NCI-H774 (cell line): ENCODE measurements around the gene ATF4.
A peak's percentile ranks its signal among the peaks of the same experiment; 100 is the strongest.
"Not testable (repeated sequence)": the region's sequence is repeated elsewhere in the genome, so short reads cannot be mapped to it uniquely, and the experiment has no call there.

Experiments
- DNase-seq: peaks from one replicate; lab custom pipeline; 2025; lab: John Stamatoyannopoulos, UW

Gene ATF4

DNA sequence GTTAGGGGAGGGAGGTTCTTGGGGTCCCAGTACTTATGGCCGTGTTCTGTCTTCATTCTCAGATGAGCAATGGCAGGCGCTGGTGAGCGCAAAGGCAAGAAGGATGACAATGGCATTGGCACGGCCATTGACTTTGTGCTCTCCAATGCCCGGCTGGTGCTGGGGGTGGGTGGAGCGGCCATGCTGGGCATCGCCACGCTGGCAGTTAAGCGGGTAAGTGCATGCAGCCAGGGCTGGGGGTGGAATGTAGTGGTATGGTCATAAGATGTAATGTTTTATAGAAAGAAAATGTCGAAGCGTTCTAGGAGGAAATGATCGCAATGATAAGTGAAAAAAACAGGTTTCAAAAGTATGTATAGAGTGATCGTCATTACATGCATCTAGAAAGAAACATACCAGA, 9.1 kb upstream of the ATF4 start:
- no peak for DNase-seq

DNA sequence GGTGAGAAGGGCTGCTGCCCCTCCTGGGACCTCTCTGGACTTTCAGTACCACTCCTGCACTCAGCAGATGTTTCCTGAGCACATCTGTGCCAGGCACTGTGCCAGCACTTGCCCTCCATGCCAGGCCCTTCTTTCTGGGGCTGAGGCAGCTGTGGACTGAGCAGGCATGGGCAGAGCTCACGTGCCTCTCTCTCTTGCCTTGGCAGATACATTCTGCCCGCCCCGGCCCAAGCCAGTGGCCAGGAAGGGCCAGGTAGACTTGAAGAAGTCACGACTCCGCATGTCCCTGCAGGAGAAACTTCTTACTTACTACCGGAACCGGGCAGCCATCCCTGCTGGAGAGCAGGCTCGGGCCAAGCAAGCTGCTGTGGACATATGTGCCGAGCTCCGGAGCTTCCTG, 8.3 kb upstream of the ATF4 start:
- DNase-seq = no peak

DNA sequence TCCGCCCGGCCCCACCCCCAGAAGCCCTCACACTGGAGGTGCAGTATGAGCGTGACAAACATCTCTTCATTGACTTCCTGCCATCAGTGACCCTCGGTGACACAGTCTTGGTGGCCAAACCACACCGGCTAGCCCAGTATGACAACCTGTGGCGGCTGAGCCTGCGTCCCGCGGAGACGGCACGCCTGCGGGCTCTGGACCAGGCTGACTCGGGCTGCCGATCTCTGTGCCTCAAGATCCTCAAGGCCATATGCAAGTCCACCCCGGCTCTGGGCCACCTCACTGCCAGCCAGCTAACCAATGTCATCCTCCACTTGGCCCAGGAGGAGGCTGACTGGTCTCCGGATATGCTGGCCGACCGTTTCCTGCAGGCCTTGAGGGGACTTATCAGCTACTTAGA, 6.6 kb upstream of the ATF4 start:
- no peak for DNase-seq

DNA sequence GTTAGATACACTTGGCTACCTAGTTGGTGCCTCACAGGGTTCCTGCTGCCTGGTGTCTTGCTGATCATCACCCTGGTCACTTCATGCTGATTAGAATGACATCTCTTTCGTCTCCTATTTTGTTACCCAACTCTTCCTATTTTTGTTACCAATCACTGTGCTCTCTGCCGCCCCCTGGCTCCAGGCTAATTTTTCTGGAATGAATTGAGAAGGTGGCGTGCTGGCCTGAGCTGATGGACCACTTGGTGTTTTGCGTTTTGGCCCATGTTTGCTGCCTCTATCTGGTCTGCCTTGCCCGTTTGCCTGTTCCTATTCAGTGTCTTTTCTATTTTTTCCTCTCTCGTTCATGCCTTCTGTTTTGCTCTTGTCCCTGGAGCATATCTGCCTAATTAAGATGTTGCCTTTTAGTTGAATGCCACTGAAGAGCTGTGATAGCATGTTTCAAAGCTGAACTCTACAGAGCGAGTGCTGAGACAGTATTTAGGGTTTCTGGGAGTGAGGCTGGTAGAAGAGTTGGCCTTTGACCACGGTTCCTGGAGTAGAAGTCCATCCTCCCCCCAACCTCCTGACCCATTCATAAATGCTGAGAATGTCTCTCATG, 5.9 kb upstream of the ATF4 start:
- no peak for DNase-seq

DNA sequence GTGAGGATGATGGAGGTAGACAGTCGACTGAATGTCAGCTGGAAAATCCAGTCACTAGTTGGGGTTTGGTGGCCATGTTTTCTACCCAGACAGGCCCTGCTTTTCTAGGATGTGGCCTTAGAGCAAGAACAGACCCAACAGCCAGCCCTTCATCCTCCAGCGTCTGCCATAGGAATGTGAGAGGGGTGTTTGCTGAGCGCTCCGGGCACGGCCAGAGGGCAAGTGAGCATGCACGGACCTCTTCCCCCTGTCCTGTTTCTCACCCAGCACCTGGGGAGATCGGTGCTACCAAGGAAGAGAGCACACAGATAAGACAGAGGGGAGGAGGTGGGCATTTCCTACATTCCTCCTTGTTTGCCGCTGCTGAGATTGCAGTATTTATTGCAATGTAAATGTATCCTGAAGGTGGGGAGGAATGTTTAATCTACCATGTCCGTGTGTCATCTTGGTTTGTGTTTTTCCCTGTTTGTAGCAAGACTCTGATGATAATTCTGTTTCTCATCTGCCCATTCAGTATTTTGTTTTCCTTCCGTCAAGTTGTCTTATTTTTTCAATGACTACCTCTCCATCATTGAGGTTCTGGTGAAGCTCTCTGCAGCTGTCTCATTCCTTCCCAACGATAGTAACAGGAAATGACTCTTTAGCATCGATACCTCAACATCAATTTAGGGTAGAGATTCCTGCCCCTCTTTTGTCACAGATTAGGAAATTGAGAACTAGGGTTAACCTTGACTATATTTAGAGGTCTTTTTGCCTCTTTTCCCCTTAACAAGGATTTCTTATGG, 4.9 kb upstream of the ATF4 start:
- DNase-seq = no peak

DNA sequence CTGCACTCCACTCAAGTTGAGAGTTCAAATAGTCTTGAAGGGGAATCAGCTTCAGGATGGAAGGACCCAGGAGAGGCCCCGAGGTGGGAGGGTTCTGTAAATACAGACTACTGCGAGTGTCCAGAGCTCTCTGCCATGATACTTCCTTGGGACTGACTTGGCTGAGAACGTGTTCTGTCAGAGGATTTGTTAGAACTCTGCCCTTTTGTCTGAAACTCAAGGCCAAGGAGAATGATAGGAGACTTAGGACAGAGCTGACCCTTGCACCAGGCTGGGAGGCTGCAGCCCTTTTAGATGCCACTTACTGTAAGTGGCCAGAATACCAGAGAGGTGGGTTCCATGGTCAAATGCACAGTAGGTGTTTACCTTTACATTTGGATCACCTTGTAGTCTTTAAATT, 2.9 kb upstream of the ATF4 start:
- no peak for DNase-seq

DNA sequence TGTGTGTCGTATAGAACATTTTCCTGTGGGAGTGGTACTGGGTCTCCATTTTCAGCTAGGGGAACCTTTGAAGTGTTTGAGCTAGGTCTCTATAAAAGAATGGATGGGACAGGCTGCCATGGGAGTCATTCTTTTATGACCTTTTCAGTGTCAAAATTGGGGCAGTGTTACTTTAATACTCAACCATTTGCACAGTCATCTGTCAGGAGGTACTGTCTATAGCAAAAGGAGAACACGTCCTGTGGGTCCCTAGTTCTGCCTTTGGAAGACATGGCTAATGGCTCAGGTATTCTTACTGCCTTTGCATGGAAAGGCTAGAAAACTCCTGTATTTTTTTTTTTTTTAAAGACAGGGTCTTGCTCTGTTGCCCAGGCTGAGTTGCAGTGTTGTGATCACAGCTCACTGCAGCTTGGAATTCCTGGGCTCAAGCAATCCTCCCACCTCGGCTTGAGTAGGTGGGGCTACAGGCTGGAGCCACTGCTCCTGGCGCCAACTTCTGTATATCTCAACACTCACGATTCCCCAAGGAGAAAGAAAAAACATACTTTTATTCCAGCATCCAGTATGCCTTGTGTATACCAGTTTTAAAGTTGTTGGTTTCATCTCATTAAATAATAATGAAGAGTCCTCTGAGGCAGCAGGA, 2.1 kb upstream of the ATF4 start:
- DNase-seq = no peak

DNA sequence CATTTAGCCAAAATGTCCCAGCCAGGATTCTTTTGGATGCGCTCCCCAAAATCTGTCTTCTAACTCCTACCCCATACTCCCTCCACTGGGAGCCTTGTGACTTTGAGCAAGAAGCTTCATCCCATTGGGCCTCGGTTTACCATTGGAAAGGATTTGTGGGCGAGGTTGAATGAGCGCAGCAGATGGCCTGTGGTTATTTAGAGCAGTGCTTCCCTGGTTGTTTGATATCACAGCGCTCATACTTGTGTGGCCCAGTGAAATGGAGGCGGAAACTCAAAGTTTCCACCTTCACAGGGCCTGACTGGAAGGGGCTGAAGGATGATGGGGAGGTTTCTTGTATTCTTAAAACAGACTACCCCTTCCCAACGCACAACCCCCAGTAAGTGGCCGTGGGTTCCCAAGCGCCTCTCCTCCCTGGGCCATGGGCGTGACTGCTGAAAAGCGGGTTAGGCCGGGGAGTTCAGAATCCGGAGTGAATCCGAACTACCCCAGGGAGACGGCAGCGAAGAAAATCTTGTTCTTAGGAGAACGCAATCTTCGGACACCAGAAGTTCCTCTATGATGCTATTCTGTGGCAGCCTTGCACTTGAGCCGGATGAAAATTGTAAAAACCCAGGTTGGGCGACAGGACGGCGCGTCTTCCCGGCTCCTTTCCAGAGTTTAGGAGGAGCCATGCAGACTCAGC, 1.2 kb upstream of the ATF4 start:
- DNase-seq = no peak

DNA sequence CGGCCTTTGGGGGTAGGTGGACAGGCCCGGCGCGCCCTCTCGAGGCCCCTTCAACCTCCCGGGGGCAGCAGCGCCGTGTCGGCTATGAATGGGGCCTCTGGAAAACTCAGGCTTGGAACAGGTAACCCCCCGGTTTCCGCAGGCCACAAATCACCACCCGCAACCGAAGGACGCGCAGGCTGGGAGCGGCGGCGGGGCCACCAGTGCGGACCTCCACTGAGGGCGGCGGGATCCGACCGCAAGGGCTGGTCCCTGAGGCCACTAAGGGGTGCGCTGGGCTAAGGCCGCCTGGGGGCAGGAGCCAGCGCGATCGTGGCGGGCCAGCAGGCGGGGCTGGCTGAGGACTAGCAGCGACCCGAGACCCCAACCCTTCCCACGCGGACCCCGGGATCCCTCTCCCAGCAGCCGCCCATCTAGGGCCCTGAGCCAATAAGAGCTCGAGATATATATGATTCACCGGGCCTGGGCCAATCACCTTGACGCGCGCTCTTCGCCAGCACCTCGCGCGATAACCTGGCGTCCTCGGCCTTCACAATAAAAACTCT, 609 bp upstream of the ATF4 start:
- DNase-seq = peak; percentile 94

DNA sequence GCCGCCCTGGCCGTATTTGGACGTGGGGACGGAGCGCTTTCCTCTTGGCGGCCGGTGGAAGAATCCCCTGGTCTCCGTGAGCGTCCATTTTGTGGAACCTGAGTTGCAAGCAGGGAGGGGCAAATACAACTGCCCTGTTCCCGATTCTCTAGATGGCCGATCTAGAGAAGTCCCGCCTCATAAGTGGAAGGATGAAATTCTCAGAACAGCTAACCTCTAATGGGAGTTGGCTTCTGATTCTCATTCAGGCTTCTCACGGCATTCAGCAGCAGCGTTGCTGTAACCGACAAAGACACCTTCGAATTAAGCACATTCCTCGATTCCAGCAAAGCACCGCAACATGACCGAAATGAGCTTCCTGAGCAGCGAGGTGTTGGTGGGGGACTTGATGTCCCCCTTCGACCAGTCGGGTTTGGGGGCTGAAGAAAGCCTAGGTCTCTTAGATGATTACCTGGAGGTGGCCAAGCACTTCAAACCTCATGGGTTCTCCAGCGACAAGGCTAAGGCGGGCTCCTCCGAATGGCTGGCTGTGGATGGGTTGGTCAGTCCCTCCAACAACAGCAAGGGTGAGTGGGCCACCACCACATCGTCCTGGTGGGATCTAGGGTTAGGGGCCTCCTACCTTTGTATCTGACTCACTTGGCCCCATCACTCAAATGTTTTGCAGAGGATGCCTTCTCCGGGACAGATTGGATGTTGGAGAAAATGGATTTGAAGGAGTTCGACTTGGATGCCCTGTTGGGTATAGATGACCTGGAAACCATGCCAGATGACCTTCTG, 934 bp downstream of the ATF4 start:
- DNase-seq = not testable (repeated sequence)

DNA sequence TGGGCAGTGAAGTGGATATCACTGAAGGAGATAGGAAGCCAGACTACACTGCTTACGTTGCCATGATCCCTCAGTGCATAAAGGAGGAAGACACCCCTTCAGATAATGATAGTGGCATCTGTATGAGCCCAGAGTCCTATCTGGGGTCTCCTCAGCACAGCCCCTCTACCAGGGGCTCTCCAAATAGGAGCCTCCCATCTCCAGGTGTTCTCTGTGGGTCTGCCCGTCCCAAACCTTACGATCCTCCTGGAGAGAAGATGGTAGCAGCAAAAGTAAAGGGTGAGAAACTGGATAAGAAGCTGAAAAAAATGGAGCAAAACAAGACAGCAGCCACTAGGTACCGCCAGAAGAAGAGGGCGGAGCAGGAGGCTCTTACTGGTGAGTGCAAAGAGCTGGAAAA, 1.7 kb downstream of the ATF4 start:
- not testable (repeated sequence) for DNase-seq

DNA sequence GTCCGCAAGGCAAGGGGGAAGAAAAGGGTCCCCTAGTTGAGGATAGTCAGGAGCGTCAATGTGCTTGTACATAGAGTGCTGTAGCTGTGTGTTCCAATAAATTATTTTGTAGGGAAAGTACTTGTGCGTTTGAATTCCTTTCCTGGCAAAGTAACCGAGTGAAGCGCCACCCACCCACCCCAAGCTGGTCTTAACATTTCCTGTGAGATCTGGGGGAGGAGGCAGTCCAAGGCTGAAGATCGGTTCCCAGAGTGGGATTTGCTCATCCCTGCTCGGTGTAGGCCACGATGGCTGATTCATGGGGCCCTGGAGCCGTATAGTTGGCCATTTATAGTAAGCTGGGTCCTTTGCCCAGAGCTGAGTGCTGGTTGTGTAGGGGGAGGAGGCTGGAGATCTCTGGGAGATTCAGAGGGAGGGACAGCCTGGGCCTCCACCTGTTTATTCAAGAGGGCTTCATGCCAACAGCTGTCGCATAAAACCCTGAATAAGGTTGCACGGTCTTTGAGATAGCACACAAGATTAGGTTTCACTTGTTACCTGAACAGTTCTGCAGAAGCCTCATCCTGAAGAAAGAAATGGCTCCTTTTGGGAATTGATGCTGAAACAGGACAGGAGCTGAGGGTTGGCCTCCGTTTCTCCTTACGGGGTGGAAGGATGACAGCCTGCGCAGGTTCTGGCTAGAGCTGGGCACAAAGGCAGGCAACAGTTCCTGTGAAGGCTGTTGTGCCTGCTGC, 2.4 kb downstream of the ATF4 start:
- DNase-seq = no peak

DNA sequence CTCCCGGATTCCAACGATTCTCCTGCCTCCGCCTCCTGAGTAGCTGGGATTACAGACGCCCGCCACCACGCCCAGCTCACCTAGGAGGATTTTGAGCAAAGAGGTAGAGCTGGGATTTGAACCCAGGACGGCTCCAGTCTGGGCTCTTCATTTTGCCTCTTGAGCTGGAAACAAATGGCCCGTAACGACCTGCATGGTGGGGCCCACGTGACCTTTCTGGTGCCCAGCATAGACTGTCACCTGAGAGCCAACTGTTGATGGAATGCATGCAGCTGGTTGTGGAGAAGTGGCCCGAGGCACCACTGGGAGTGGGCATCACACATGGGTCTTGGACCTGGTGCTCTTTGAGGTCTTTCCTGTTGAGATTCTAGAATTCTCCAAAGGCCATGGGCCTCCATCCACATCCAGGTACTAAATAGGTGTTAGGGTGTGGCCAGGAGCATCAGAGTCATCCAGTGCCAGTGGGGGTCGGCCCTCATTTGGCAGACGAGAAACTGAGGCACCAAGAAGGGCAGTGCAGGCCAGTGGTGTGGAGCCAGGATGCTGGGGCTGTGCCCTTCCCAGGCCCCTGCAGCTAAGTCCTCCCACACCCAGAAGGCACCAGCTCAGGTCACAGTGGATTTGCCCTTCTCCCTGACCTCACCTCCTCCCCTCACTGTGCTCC, 3.9 kb downstream of the ATF4 start:
- DNase-seq = no peak

DNA sequence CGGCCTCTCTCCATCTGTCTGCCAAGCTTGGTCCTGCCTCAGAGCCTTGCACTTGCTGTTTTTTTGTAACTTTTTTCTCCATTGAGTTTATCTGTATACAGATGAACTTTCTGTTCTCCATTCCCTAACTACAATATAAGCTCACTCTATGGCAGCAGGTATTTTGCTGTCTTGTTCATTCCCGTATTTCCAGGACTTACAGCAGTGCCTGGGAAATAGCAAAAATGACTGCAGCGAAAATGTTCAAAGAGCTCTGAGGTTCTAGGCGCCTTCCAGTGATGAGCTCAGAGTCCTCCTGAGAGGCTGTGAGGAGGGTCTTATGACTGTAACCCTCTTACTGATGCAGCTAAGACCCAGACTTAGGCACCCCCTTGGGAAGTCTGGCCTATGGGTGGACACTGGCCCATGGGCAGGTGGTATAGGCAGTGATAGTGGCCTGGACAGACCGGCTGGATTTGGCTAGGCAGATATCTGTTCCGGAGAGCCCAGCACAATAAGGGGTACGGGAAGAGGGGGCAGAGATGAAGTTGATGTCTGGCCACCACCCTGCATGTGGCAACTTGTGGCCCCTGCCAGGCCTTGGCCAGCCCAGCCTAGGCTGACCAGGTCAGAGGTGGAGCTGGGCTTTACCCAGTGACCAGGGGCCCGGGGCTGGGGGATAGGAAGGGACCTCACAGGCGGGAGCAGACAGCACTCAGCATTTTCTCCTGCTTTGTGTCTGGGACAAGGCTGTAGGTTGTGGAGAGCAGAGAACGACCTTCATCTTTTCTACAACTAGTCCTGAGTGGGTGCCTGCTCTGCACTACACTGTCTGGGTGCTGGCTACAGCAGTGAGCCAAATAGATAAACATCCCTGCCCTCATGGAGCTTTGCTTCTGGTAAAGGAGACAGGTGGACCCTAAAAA, 4.6 kb downstream of the ATF4 start:
- no peak for DNase-seq

DNA sequence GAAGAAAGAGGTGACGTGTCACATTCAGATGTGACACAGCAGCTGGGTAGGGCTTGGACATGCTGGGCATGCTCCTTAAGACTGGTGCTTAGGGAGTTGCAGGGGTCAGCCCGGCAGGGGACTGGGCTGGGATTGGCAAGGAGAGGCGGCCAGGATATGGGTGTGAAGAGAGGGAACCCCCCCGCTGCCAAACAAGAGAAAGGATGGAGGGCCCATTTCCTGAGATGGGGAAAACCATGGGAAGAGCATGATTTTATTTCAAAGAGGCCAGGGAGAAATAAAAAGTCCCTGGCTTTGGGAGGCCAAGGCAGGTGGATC, 5.3 kb downstream of the ATF4 start:
- DNase-seq = no peak

DNA sequence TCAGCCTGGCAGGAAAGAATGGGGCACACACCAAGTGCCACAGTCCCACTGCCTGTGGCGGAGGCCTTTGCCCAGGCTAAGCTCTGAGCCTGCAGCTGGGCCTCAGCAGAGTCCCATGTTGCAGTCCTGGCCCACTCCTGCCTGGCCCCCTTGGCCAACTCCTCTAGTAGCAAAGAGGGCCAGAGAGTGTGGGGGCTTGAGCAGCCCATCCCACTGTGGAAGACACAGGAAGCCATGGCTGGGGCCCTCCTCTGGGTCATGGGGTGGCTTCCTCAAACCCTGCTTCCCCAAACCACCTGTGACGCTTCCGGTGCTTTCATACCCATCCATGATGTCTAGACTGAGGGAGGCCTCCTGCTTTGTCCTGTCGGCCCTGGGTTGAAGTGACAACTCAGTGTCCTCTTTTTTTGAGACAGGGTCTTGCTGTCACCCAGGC, 6.4 kb downstream of the ATF4 start:
- DNase-seq = no peak

DNA sequence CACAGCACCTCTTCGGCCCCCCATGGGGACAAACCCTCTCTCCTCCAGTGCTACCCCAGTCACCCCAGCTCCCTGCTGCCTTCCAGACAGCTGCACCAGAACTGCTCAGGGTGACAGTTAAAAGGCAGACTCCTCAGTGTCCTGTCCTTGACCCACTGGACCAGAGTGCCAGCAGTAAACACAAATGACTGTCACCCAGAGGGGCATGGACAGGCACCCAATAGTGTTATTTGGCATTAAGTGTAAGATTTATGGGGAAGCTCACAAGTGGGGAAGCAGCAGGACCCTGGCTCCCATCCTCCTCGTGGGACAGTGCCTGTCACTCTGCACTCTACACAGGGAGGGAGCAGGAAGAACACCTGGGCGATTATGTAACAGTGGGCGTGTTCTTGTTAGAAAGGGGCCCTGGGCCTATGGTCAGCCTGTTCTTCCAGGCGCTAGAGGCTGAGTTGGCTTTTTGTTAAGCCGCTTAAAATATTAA, 7.2 kb downstream of the ATF4 start:
- DNase-seq = no peak

DNA sequence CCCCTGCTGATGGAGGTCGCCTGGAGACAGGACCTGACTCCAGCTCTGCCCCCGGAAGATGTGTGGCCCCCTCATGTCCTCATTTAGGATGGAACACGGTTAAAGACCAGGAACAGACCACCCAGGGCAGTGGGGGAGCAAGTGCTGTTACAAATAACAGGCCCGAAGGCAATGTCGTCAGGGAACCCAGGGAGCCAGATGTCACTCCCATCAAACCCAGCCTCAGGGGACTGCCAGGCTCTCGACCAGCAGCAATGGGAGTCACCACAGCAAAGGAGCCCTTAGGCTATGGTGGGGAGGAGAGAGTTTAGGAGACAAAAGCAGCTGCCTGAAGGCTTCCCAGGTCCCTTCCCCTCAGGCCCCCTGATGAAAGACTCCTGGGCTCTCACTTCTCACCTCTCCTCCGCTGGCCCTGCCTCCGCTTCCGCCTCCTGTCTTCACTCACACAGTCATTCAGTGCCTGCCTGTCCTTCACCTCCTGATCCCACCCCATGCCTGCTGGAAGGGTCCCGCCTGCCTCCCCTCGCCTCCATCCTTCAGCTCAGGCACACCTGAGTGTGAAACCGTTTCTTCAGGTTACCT, 7.8 kb downstream of the ATF4 start:
- DNase-seq = no peak
